K562 (cell line): Measurements from ENCODE around the gene GOLGA2. TPM values are rescaled to one million over a fixed set of nuclear protein-coding genes. Genes with fewer than 3 reads are reported as not detected.

Experiments
- CHD1 ChIP-seq: fragments of 200-600 bp; sonication (generic); IDR thresholded peaks from one replicate; pipeline ENCODE4 v1.6.1; 2012; ENCODE audit warnings: mild to moderate bottlenecking, moderate library complexity, low read length, inconsistent platforms
- CREBBP ChIP-seq: IDR thresholded peaks from one replicate; pipeline ENCODE4 v1.6.1; 2012; ENCODE audit warnings: low read depth, mild to moderate bottlenecking, control low read depth, inconsistent platforms, low read length
- E2F1 ChIP-seq: sonication (generic); formaldehyde crosslinking; IDR thresholded peaks from 2 replicates; pipeline ENCODE4 v1.8.1; 2023; ENCODE audit warnings: mild to moderate bottlenecking, missing genetic modification reagents, moderate library complexity
- ERF ChIP-seq: fragments of 450-650 bp; formaldehyde crosslinking; IDR thresholded peaks from 2 replicates; pipeline ENCODE4 v1.4.0; 2020; ENCODE audit warnings: mild to moderate bottlenecking, mixed read lengths
- HCFC1 ChIP-seq: IDR thresholded peaks from 2 replicates; pipeline ENCODE4 v1.6.1; 2012; ENCODE audit warnings: low read depth, low read length, improper control_type of control experiment
- NR4A1 ChIP-seq, 2 experiments: fragments of 250-450 bp in 1 of 2; fragments of 450-650 bp in 1 of 2; sonication (Bioruptor Pico) in 1 of 2; IDR thresholded peaks; 2 replicates each; pipeline versions ENCODE4 v1.4.0 to v1.6.1; 2016 to 2020; ENCODE audit warnings: mild to moderate bottlenecking in 2 of 2, missing compliant biosample characterization in 1 of 2, missing genetic modification characterization in 1 of 2, moderate library complexity in 1 of 2
- RBM14 ChIP-seq: fragments of 200-400 bp; formaldehyde crosslinking; IDR thresholded peaks from 2 replicates; pipeline ENCODE4 v1.6.1; 2018; ENCODE audit warnings: low read depth, mild to moderate bottlenecking, low read length, moderate library complexity, borderline replicate concordance; ENCODE audit not compliant: insufficient read depth
- SRF ChIP-seq, 2 experiments: fragments of 250-450, 450-650 bp in 1 of 2; sonication (Bioruptor Pico) in 1 of 2; sonication (generic) in 1 of 2; formaldehyde crosslinking; IDR thresholded peaks; 2 replicates each; pipeline versions ENCODE4 v1.5.0 to v1.5.1; 2020 to 2022; ENCODE audit warnings: mild to moderate bottlenecking in 1 of 2, missing genetic modification reagents in 1 of 2
- TFAM ChIP-seq: fragments of 250-450 bp; sonication (Bioruptor Pico); conservative IDR thresholded peaks from 2 replicates; pipeline ENCODE4 v1.5.0; 2021; ENCODE audit warnings: mild to moderate bottlenecking, moderate library complexity
- ZBTB7A ChIP-seq: IDR thresholded peaks from 2 replicates; pipeline ENCODE4 v1.6.1; 2011; ENCODE audit warnings: low read depth, mild to moderate bottlenecking, low read length, moderate library complexity, borderline replicate concordance; ENCODE audit not compliant: control insufficient read depth
- ZNF133 ChIP-seq: fragments of 250-450 bp; sonication (Bioruptor Pico); IDR thresholded peaks from 2 replicates; pipeline ENCODE4 v1.4.0; 2020; ENCODE audit warnings: mild to moderate bottlenecking
- ZNF780A ChIP-seq: fragments of 250-450 bp; sonication (Bioruptor Pico); IDR thresholded peaks from 2 replicates; pipeline ENCODE4 v1.5.0; 2021; ENCODE audit warnings: mild to moderate bottlenecking
- polyA plus RNA-seq, 8 experiments: library from polyadenylated mRNA; depleted of rRNA in 4 of 8; stranded (reverse) in 5 of 8; unstranded in 3 of 8; fragments of >200 nt; fragmentation: Nextera tagmentation in 2 of 8; fragmentation: Illumina TruSeq in 1 of 8; extraction: Ambion mirVana in 2 of 8; extraction: Trizol in 1 of 8; gene quantifications; 2 replicates each; pipeline versions ENCODE4 v1.2.1 to v1.2.3, GENCODE V29; 2011 to 2014; ENCODE audit warnings: inconsistent platforms in 1 of 8, missing spikeins in 1 of 8
- total RNA-seq, 7 experiments: library from RNA; depleted of rRNA in 6 of 7; stranded (reverse); fragments of >200 nt in 6 of 7; fragmentation: Illumina TruSeq in 2 of 7; extraction: Trizol in 2 of 7; gene quantifications; 2 replicates each; pipeline versions ENCODE4 v1.2.1 to v1.2.3, GENCODE V29; 2011 to 2021; ENCODE audit warnings: low replicate concordance in 1 of 7
- TF ChIP-seq, protein P1 (sequence below): fragments of 250-450 bp; sonication (Bioruptor Pico); IDR thresholded peaks from 2 replicates; pipeline ENCODE4 v1.8.0; 2021; ENCODE audit warnings: mild to moderate bottlenecking, moderate library complexity

Gene GOLGA2
- total and polyA plus RNA-seq, 9 of the 15 experiments (the other 6 are each of a cell fraction or from before 2014, with no cell fraction given): 15.7 to 138 (median 76.0) TPM

DNA sequence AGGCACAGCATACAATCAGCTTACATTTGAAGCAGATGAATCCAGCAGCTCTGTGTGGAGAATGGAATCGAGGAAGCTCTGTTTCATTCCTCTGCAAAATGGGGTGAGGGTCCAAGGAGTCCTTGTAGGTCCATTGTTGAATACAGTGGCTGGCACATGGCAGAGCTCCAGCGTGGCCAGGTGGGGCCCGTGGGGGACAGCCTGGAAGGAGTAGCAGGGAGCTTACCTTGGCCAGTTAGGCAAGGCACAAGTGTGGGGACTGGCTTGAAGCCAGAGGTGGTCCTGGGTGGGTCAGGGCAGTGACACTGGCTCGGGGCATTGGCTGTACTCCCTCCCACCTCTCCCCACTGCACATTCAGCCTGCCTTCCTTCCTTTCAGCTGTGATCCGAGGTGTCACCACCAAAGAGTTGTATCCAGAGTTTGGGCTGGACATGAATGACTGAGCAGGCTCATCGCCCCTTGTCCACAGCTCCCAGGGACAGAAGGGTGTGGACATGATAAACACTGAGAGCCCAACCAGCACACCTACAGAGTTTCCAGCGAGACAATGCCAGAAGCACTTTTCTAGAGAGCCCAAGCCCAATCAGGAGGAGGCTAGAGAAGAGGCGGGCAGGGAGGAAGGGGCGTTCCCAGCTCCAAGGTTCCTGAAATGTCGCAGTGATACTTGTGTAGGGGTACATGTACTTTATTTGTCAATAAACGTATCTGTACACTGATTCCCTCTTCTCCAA, 12.6 kb upstream of the GOLGA2 start (continued):
- TF ChIP-seq E2F1: no peak
- no peak for TF ChIP-seq ZNF780A (CRISPR knock-in tag)
- TF ChIP-seq ZNF133: 0 out of 2 replicates have a peak, but pooled peaks have one; percentile 40
- TF ChIP-seq HCFC1: no peak
- peak; percentile 31; the same call in 1 of the 2 replicates for TF ChIP-seq ZBTB7A
- TF ChIP-seq CREBBP: no peak
- TF ChIP-seq, protein P1, sequence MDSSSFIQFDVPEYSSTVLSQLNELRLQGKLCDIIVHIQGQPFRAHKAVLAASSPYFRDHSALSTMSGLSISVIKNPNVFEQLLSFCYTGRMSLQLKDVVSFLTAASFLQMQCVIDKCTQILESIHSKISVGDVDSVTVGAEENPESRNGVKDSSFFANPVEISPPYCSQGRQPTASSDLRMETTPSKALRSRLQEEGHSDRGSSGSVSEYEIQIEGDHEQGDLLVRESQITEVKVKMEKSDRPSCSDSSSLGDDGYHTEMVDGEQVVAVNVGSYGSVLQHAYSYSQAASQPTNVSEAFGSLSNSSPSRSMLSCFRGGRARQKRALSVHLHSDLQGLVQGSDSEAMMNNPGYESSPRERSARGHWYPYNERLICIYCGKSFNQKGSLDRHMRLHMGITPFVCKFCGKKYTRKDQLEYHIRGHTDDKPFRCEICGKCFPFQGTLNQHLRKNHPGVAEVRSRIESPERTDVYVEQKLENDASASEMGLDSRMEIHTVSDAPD: no peak
- TF ChIP-seq SRF (CRISPR knock-in tag; IDR thresholded peaks at IDR 0.05): no peak
- TF ChIP-seq TFAM (CRISPR knock-in tag): no peak
- TF ChIP-seq CHD1: no peak
- no peak for TF ChIP-seq ERF
- no peak for TF ChIP-seq RBM14
- 0 out of 2 replicates have a peak, but pooled peaks have one; percentile 22 for TF ChIP-seq NR4A1 (CRISPR knock-in tag; IDR thresholded peaks at IDR 0.05)
- no peak for TF ChIP-seq NR4A1 (tag; IDR thresholded peaks at IDR 0.05)
